ENCODE results near the gene KANK4.

Gene KANK4

DNA sequence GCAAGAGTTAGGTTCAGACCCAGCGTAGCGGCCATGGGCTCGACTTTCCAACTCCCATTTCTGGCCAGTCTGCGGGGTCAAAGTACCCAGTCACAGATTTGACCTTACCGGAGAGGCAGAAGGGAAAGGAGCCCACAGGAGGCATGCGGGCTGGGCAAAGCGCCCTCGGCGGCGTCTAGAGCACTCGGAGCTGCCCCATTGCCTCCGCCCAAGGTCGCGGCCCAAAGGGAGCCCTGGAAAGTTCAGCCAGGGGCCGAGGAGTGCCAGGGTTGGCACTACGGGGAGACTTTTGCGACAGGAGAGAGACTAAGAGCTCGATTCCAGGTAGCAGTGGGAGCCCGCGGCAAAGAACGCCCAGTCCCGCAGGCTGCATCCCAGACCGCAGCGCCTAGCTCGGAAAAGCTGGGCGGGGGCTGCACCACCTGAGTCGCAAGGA is 896 bp downstream of the KANK4 start:
- DNase-seq = no peak
- H3K36me3 ChIP-seq (ENCODE audit: control insufficient read depth, insufficient read depth, low read length) = no peaks in the 10 kb centered on the region
- no peak overlapping the region for H3K4me3 ChIP-seq (ENCODE audit: insufficient read depth, low read depth, low read length, poor library complexity, severe bottlenecking)

DNA sequence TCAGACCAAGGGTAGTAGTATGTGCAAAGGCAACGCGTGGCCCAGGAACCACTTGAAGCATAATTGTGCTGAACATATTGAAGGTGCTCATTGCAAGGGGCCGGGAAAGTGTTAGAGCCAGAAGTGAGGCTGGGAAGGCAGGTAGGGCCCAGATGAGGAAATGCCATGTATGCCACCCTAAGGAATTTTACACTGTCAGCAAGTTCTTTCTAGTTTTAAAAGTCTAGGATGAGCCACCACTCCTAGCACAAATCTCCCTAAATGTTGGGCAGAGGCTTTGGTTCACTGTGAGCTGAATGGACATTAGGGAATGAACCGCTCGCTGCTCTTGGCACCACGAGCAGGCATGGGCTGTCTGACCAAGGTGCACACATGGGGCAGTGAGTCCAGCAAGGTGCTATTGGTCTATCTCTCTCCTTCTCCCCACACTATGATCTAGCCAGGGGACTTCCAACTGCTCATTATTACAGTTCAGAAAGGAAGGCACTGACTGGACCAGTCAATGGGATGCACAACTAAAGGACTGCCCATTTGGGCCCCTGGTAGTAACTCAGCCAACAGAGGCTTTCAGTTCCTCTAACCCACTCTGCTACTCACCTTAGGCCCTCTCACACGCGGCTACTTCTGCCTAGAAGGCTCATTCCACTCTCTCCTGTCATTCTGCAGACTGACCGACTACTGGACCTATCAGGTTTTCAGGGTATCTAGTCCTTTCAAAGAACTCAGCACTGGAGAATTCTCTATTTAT is 2.0 kb downstream of the KANK4 start:
- no peak overlapping the region for H3K4me3 ChIP-seq (ENCODE audit: insufficient read depth, low read depth, low read length, poor library complexity, severe bottlenecking)
- H3K9me3 ChIP-seq (ENCODE audit: control insufficient read depth, low read length) = no peaks in the 10 kb centered on the region
- H3K4me1 ChIP-seq (ENCODE audit: control insufficient read depth, insufficient read depth, low read length, poor library complexity, severe bottlenecking) = peaks cover 4% of the 10 kb centered on the region
- H3K27me3 ChIP-seq (replicated peaks; ENCODE audit: control insufficient read depth, insufficient read depth, low read length, poor library complexity, severe bottlenecking) = peaks cover 6% of the 10 kb centered on the region
- H3K27ac ChIP-seq (ENCODE audit: insufficient read depth, low read length, poor library complexity, severe bottlenecking) = no peak overlapping the region
- H3K36me3 ChIP-seq (ENCODE audit: control insufficient read depth, insufficient read depth, low read length) = no peaks in the 10 kb centered on the region
- DNase-seq = no peak

More for the DNA sequence above, 896 bp downstream of the KANK4 start:
- Histone ChIP-seq H3K27ac (ENCODE audit: insufficient read depth, low read length, poor library complexity, severe bottlenecking) (no peak overlapping the region), H3K27me3 (replicated peaks; ENCODE audit: control insufficient read depth, insufficient read depth, low read length, poor library complexity, severe bottlenecking) (peaks cover 6% of the 10 kb centered on the region), H3K9me3 (ENCODE audit: control insufficient read depth, low read length) (no peaks in the 10 kb centered on the region), H3K4me1 (ENCODE audit: control insufficient read depth, insufficient read depth, low read length, poor library complexity, severe bottlenecking) (peaks cover 4% of the 10 kb centered on the region)

DNA sequence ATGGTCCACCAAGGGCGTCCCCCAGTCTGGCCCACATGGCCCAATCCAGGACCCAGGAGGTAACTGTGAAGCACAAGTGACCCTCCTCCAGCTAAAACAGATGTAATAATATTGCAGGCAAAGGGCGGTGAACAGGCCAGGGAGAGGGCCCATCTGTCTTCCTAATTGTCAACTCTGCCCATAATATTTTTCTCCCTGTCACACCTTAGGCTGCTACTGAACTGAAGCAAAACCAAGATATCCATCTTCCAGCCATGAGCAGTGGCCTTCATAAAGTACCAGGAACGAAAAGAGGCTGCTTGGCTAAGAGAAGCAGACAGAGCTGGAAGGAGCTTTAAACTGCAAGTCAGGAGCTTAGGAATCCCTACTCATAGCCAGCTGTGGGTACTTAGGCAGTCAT is 3.1 kb downstream of the KANK4 start:
- Histone ChIP-seq H3K27ac (ENCODE audit: insufficient read depth, low read length, poor library complexity, severe bottlenecking) (no peak overlapping the region), H3K4me1 (ENCODE audit: control insufficient read depth, insufficient read depth, low read length, poor library complexity, severe bottlenecking) (peaks cover 4% of the 10 kb centered on the region), H3K9me3 (ENCODE audit: control insufficient read depth, low read length) (no peaks in the 10 kb centered on the region), H3K27me3 (replicated peaks; ENCODE audit: control insufficient read depth, insufficient read depth, low read length, poor library complexity, severe bottlenecking) (peaks cover 6% of the 10 kb centered on the region), H3K4me3 (ENCODE audit: insufficient read depth, low read depth, low read length, poor library complexity, severe bottlenecking) (no peak overlapping the region), H3K36me3 (ENCODE audit: control insufficient read depth, insufficient read depth, low read length) (no peaks in the 10 kb centered on the region)
- DNase-seq = no peak

DNA sequence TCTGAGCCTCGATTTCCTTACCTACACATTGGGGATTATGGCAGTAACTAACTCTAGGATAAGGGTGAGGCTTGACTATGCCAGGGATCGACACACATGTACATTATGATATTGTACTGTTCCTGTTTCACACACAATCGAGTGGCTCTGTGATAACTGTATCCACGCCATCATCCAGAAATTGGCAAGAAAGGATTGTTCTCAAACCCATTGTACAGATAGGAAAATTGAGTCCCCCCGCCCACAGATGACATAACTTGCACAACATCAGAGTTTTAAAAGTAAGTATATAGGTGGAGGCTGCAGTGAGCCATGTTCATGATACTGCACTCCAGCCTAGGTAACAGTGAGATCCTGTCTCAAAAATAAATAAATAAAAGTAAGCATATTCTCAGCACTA is 3.8 kb downstream of the KANK4 start:
- H3K4me1 ChIP-seq (ENCODE audit: control insufficient read depth, insufficient read depth, low read length, poor library complexity, severe bottlenecking) = peaks cover 4% of the 10 kb centered on the region
- DNase-seq = no peak

DNA sequence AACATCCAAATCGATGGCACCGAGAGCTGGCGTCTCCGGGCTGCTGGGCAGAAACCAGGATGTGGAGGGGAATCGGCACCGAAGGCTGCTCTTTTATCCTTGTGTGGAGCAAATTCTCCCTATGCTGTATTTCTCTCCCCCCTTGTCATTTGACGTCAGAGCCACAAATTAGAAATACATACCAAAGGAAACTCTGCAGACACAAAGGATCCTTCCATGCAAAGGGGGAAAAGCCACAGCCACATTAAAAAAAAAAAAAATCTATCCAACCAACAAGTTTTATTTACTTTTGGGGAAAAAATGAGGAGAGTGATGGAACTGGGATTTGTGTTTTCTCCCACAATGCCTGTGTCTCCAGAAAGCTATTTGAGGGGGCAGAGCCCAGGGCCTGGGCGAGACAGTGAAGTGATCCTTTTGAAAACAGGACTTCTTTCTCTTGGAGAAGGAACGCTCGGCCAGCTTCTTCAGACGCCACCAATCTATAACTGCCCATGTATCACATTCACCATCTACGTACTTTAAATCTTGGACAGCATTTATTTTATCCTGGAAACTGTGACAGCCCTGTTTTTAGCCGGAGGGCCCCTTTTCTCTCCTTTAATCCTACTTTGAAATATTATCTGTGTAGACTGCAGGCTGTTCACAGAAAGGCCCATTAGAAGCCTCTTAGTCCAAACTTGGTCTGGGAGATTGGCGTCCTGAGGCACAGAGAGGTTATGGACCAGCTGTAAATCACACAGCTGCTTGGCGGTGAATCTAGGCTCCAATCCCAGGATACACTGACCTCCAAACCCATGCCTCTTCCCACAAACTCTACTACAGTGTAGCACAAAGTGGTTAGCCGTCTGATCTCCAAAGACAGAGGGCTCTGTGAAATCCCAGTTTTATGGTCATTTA is 4.5 kb downstream of the KANK4 start:
- Histone ChIP-seq H3K27me3 (replicated peaks; ENCODE audit: control insufficient read depth, insufficient read depth, low read length, poor library complexity, severe bottlenecking) (peaks cover 6% of the 10 kb centered on the region), H3K4me3 (ENCODE audit: insufficient read depth, low read depth, low read length, poor library complexity, severe bottlenecking) (no peak overlapping the region)

More for the DNA sequence above, 3.8 kb downstream of the KANK4 start:
- Histone ChIP-seq H3K27me3 (replicated peaks; ENCODE audit: control insufficient read depth, insufficient read depth, low read length, poor library complexity, severe bottlenecking) (peaks cover 6% of the 10 kb centered on the region), H3K27ac (ENCODE audit: insufficient read depth, low read length, poor library complexity, severe bottlenecking) (no peak overlapping the region), H3K9me3 (ENCODE audit: control insufficient read depth, low read length) (no peaks in the 10 kb centered on the region), H3K4me3 (ENCODE audit: insufficient read depth, low read depth, low read length, poor library complexity, severe bottlenecking) (no peak overlapping the region), H3K36me3 (ENCODE audit: control insufficient read depth, insufficient read depth, low read length) (no peaks in the 10 kb centered on the region)

DNA sequence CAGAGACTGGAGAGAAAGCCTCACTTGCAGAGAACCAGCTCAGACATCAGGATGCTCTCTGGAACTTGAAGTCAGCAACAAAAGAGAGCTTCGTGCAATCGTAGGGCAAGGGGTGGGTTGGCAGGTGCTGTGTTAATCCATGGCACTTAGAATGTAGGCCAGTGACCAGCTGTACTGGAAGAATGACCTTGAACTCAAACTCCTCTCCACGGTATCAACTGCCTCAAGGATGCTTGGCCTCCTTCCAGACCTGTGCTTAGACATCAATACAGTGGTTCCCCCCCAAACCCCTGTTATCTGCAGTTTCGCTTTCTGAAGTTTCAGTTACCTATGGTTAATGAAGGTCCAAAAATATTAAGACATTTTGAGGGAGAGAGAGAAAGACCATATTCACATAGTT is 6.5 kb downstream of the KANK4 start:
- DNase-seq = no peak
- H3K4me1 ChIP-seq (ENCODE audit: control insufficient read depth, insufficient read depth, low read length, poor library complexity, severe bottlenecking) = no peaks in the 10 kb centered on the region
- no peaks in the 10 kb centered on the region for H3K27me3 ChIP-seq (replicated peaks; ENCODE audit: control insufficient read depth, insufficient read depth, low read length, poor library complexity, severe bottlenecking)
- H3K27ac ChIP-seq (ENCODE audit: insufficient read depth, low read length, poor library complexity, severe bottlenecking) = no peak overlapping the region
- no peaks in the 10 kb centered on the region for H3K36me3 ChIP-seq (ENCODE audit: control insufficient read depth, insufficient read depth, low read length)
- H3K4me3 ChIP-seq (ENCODE audit: insufficient read depth, low read depth, low read length, poor library complexity, severe bottlenecking) = no peak overlapping the region
- no peaks in the 10 kb centered on the region for H3K9me3 ChIP-seq (ENCODE audit: control insufficient read depth, low read length)

More for the DNA sequence above, 4.5 kb downstream of the KANK4 start:
- no peak overlapping the region for H3K27ac ChIP-seq (ENCODE audit: insufficient read depth, low read length, poor library complexity, severe bottlenecking)
- peaks cover 4% of the 10 kb centered on the region for H3K4me1 ChIP-seq (ENCODE audit: control insufficient read depth, insufficient read depth, low read length, poor library complexity, severe bottlenecking)
- no peaks in the 10 kb centered on the region for H3K9me3 ChIP-seq (ENCODE audit: control insufficient read depth, low read length)
- DNase-seq = no peak
- no peaks in the 10 kb centered on the region for H3K36me3 ChIP-seq (ENCODE audit: control insufficient read depth, insufficient read depth, low read length)

DNA sequence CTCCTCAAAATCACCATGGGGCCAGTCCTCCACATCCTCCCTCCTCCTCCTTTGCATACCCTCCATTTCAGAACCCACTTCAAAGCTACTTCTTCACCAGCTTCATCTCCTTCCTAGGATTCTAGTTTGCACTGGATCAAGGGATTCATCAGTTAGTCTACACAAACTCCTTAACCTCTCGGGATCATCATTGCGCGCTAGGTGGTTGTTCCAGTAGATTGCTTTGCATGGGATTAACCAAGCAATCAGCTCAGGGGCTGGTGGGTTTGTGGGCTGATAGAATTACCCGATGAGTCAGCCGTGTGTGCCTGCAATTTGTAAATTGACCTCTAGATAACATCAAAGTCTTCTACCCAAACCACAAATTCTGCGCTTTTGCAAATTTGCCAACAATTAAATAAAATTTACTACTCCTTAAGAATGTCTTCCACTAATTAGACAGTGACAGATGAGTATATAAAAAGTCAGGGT is 7.7 kb downstream of the KANK4 start:
- Histone ChIP-seq H3K27me3 (replicated peaks; ENCODE audit: control insufficient read depth, insufficient read depth, low read length, poor library complexity, severe bottlenecking) (no peaks in the 10 kb centered on the region), H3K27ac (ENCODE audit: insufficient read depth, low read length, poor library complexity, severe bottlenecking) (no peak overlapping the region), H3K36me3 (ENCODE audit: control insufficient read depth, insufficient read depth, low read length) (no peaks in the 10 kb centered on the region), H3K4me1 (ENCODE audit: control insufficient read depth, insufficient read depth, low read length, poor library complexity, severe bottlenecking) (no peaks in the 10 kb centered on the region), H3K9me3 (ENCODE audit: control insufficient read depth, low read length) (no peaks in the 10 kb centered on the region), H3K4me3 (ENCODE audit: insufficient read depth, low read depth, low read length, poor library complexity, severe bottlenecking) (no peak overlapping the region)
- DNase-seq = no peak

DNA sequence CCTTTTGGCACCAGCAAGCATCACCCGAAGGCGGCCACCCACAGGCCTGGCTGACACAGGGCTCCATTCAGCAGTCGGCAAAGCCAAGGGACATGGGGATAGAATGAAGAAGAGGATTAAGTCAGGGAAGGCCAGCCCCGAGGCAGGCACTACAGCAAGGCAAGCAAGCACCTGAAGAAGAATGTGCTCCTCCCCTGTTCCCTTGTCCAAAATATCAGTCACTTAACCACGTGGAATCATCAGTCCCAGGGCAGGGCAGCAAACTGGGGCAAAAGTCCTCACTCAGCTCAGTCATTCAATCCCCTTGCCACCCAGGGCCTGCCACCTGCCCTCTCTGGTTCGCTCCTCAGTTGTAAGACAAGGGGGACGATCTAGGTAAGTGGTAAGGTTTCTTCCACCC is 9.3 kb downstream of the KANK4 start:
- Histone ChIP-seq H3K9me3 (ENCODE audit: control insufficient read depth, low read length) (no peaks in the 10 kb centered on the region), H3K36me3 (ENCODE audit: control insufficient read depth, insufficient read depth, low read length) (no peaks in the 10 kb centered on the region), H3K4me1 (ENCODE audit: control insufficient read depth, insufficient read depth, low read length, poor library complexity, severe bottlenecking) (no peaks in the 10 kb centered on the region), H3K27me3 (replicated peaks; ENCODE audit: control insufficient read depth, insufficient read depth, low read length, poor library complexity, severe bottlenecking) (no peaks in the 10 kb centered on the region), H3K4me3 (ENCODE audit: insufficient read depth, low read depth, low read length, poor library complexity, severe bottlenecking) (no peak overlapping the region), H3K27ac (ENCODE audit: insufficient read depth, low read length, poor library complexity, severe bottlenecking) (no peak overlapping the region)
- DNase-seq = no peak

DNA sequence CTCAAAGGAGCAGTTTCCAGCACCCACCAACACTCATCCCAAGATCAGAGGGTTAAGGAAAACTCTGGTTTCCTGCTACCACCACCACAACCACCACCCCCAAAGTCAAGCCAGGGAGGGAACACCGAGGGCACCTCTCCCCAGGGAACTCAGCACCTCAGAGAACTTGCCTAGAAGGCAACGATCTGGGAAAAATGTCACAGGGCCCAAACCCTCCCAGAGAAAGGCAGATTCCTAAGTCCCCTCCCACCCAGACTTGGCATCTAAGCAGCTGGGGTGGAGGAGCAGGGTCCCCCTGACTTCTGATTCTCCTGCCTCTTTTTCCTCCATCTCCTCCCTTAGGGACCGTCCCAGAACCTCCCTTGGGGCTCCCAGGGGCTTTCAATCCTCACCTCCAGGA is 10.6 kb downstream of the KANK4 start:
- no peak for DNase-seq
- H3K27me3 ChIP-seq (replicated peaks; ENCODE audit: control insufficient read depth, insufficient read depth, low read length, poor library complexity, severe bottlenecking) = no peaks in the 10 kb centered on the region

More for the DNA sequence above, 10.6 kb downstream of the KANK4 start:
- no peaks in the 10 kb centered on the region for H3K9me3 ChIP-seq (ENCODE audit: control insufficient read depth, low read length)
- H3K27ac ChIP-seq (ENCODE audit: insufficient read depth, low read length, poor library complexity, severe bottlenecking) = no peak overlapping the region
- H3K4me3 ChIP-seq (ENCODE audit: insufficient read depth, low read depth, low read length, poor library complexity, severe bottlenecking) = no peak overlapping the region
- no peaks in the 10 kb centered on the region for H3K36me3 ChIP-seq (ENCODE audit: control insufficient read depth, insufficient read depth, low read length)
- H3K4me1 ChIP-seq (ENCODE audit: control insufficient read depth, insufficient read depth, low read length, poor library complexity, severe bottlenecking) = no peaks in the 10 kb centered on the region

Data from effector memory CD4-positive, alpha-beta T cell (primary cell).